Brain microvascular endothelial cell (primary cell): ENCODE data around the gene PDE4D.

ENCODE experiments used
- DNase-seq: peaks from one replicate; pipeline ENCODE4 v3.0.0-alpha.2; 2020
- H3K27ac ChIP-seq: fragments of 250-450 bp; sonication (Bioruptor Pico); 2 replicates; pipeline ENCODE4 v1.5.1; 2020; ENCODE audit warnings: mild to moderate bottlenecking, moderate library complexity
- H3K27me3 ChIP-seq: fragments of 250-450 bp; sonication (Bioruptor Pico); replicated peaks from 2 replicates; pipeline ENCODE4 v1.5.1; 2020; ENCODE audit warnings: mild to moderate bottlenecking
- H3K36me3 ChIP-seq: fragments of 250-450 bp; sonication (Bioruptor Pico); replicated peaks from 2 replicates; pipeline ENCODE4 v1.5.1; 2020; ENCODE audit warnings: mild to moderate bottlenecking
- H3K4me3 ChIP-seq: 2 replicates; pipeline ENCODE4 v1.5.1; 2011; ENCODE audit warnings: low read depth, mild to moderate bottlenecking, control low read depth, low read length, moderate library complexity
- in situ Hi-C: cut with HindIII; loops from 2 replicates; pipeline ENCODE4 v1.10.0; 2017; ENCODE audit warnings: low sequenced_read_pairs, low pct_ligation_motif_present
- TF ChIP-seq, protein P1 (sequence below): IDR thresholded peaks from 2 replicates; pipeline ENCODE4 v1.5.1; 2011; ENCODE audit warnings: low read depth, mild to moderate bottlenecking, moderate library complexity, low read length, control low read depth, inconsistent platforms; ENCODE audit errors: missing control alignments

The PDE4D gene

DNA sequence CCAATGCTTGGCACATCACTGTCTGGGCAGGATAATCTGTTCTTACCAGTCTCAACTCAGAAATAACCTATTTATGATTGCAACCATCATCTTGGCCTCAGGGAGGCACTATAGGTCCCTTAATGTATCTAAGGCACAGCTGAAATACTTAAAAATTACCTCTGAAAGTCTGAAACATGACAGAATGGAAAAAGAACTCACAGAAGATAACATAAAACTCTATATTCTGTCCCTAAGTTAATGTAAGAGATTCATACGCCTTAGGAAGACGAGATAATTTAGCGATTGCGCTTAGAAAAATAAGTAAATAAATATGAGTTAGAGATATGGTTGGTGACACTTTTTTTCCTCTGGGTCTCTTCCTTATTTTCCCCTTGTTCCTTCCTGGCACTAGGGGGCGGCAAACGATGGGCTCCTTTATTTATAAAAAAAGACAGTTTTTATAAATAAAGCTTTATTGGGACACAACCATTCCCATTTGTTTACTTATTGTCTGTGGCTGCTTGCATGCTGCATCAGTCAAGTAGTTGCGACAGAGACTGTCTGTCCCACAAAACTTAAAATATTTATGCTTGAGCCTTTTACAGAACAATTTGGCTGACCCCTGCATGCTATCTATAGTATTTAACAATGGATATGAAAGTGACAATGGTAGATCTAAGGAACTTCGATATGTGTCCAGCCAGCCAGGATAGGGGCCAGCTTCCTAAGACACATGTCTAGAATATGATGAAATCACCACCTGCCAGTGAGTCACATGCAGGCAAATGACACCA lies 79.6 kb downstream of the PDE4D start:
- DNase-seq, result peak; percentile 84
- Histone ChIP-seq H3K27ac (no peak overlapping the region), H3K36me3 (no peaks in the 10 kb centered on the region), H3K4me3 (peak overlapping the region; percentile 18), H3K27me3 (no peaks in the 10 kb centered on the region)
- in situ Hi-C loops, result no loop called here
- TF ChIP-seq, protein P1, sequence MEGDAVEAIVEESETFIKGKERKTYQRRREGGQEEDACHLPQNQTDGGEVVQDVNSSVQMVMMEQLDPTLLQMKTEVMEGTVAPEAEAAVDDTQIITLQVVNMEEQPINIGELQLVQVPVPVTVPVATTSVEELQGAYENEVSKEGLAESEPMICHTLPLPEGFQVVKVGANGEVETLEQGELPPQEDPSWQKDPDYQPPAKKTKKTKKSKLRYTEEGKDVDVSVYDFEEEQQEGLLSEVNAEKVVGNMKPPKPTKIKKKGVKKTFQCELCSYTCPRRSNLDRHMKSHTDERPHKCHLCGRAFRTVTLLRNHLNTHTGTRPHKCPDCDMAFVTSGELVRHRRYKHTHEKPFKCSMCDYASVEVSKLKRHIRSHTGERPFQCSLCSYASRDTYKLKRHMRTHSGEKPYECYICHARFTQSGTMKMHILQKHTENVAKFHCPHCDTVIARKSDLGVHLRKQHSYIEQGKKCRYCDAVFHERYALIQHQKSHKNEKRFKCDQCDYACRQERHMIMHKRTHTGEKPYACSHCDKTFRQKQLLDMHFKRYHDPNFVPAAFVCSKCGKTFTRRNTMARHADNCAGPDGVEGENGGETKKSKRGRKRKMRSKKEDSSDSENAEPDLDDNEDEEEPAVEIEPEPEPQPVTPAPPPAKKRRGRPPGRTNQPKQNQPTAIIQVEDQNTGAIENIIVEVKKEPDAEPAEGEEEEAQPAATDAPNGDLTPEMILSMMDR, result peak; percentile 72

DNA sequence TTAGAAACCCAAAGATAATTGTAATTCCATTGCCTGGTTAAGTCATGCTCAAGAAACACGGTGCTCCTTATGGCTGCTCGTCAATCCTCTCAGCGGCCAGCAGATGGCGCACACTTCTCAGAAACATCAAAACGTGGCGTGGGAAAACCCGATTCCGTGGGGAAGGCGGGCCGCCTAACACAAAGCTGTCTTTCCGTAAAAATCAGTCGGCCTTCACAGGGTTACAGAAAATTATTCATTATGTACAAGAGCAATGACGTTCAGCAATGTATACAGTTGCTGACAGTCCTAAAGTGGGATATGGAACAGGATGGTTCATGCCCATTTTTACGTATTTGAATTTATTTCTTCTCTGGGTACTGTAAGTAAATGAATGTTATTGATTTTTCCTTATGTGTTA lies 83.5 kb downstream of the PDE4D start:
- Histone ChIP-seq H3K36me3 (no peaks in the 10 kb centered on the region), H3K27ac (no peak overlapping the region), H3K27me3 (no peaks in the 10 kb centered on the region), H3K4me3 (peak overlapping the region; percentile 42)
- in situ Hi-C loops, result no loop called here
- peak; percentile 68 for DNase-seq
- TF ChIP-seq, protein P1, result peak; percentile 95

DNA sequence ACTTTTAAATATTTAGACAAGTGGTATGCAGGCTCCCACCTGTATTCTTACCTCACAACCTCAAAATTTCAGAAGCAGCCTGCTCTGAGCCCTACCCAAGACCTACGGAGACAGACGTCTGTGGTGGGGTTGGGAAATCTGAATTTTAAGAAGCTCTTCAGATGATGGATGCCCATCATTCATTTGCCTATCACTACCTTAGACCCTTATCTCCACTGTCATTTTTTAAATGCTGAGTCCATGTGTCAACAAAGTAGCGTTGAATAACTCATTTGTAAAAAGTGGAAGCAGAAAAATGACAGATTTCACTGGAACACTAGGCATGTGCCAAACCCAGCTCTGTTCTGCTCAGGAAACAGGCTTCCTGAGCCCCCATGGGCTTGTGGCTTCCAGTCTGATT lies 85.7 kb downstream of the PDE4D start:
- in situ Hi-C loops, result no loop called here
- no peaks in the 10 kb centered on the region for H3K36me3 ChIP-seq
- no peaks in the 10 kb centered on the region for H3K27me3 ChIP-seq
- TF ChIP-seq, protein P1, result no peak
- no peak overlapping the region for H3K4me3 ChIP-seq
- H3K27ac ChIP-seq, result no peak overlapping the region
- no peak for DNase-seq

- in situ Hi-C loops, result no loop called here
- Histone ChIP-seq H3K4me3 (no peak overlapping the region), H3K27me3 (no peaks in the 10 kb centered on the region), H3K36me3 (no peaks in the 10 kb centered on the region), H3K27ac (no peak overlapping the region)
- TF ChIP-seq, protein P1, result no peak
- no peak for DNase-seq
Measured at GRCh38 chr5:59800347-59800893, 93.1 kb downstream of the PDE4D start.

GRCh38 chr5:59799668-59800346 lies 93.7 kb downstream of the PDE4D start:
- H3K27ac ChIP-seq, result peak overlapping the region; percentile 27
- in situ Hi-C loops, result no loop called here
- H3K4me3 ChIP-seq, result no peak overlapping the region
- H3K27me3 ChIP-seq, result no peaks in the 10 kb centered on the region
- H3K36me3 ChIP-seq, result no peaks in the 10 kb centered on the region
- TF ChIP-seq, protein P1, result peak; percentile 41
- peak; percentile 59 for DNase-seq
